Right cardiac atrium (tissue), 5 donors: ENCODE results near the gene NMNAT2. TPM values are rescaled to one million over a fixed set of nuclear protein-coding genes. Genes with fewer than 3 reads are reported as not detected.
A peak's percentile ranks its signal among the peaks of the same experiment; 100 is the strongest.

ENCODE experiments used
- ATAC-seq, 2 donors: fragments of 200-7000 bp; cut with Tn5 transposase; one replicate each; pipeline versions ENCODE4 v1.8.0 to v1.9.1; 2020; ENCODE audit warnings: moderate library complexity in 2 of 2, mild to moderate bottlenecking in 1 of 2
- DNase-seq, 3 donors: peaks; one replicate each; pipeline ENCODE4 v3.0.0-alpha.2; 2020
- H3K27ac ChIP-seq: one replicate; pipeline ENCODE4 v1.5.1; 2013; ENCODE audit warnings: mild to moderate bottlenecking, low read length, control low read depth, moderate library complexity
- H3K27me3 ChIP-seq: one replicate; pipeline ENCODE4 v1.6.1; 2013; ENCODE audit not compliant: control insufficient read depth, insufficient read depth
- H3K4me1 ChIP-seq: one replicate; pipeline ENCODE4 v1.6.1; 2013; ENCODE audit warnings: low read length; ENCODE audit not compliant: control insufficient read depth, insufficient read depth
- H3K4me3 ChIP-seq: one replicate; pipeline ENCODE4 v1.5.1; 2013; ENCODE audit warnings: low read length, control low read depth
- H3K9me3 ChIP-seq: one replicate; pipeline ENCODE4 v1.6.1; 2013; ENCODE audit warnings: low read length; ENCODE audit not compliant: control insufficient read depth
- WGBS: extraction: QIAGEN DNeasy Blood & Tissue Kit; methylation state at CpG from one replicate; pipeline ENCODE4 v1.1.7; 2013; 5-methylcytosine and 5-hydroxymethylcytosine counted together
- intact Hi-C, 4 donors: fragments of 100-400 bp; cut with DNase I; formaldehyde crosslinking; loops; one replicate each; pipeline versions ENCODE4 v1.11.0 to v1.14.0; 2022 to 2023
- polyA plus RNA-seq: library from polyadenylated mRNA; stranded (reverse); fragments of 200-250 nt; gene quantifications from one replicate; pipeline ENCODE4 v1.2.3, GENCODE V29; 2013
- total RNA-seq, 4 donors: library from RNA; stranded (reverse); fragmentation: NEBNext Ultra II Directional; extraction: Animal tissue kit (Norgen Biotek cat#: 25700); gene quantifications; one replicate each; pipeline ENCODE4 v1.2.1, GENCODE V29; 2021
- donor health status: healthy with polysubstance abuse.
- donor health status: DM: no; HTN: yes; CAD: no.
- donor health status: DM: no; HTN: no; CAD: no.
- donor health status: DM: no; HTN: yes; CAD: no; lungs with severe emphysema.
- donor health status: DM: yes; HTN: yes; CAD: no.

The NMNAT2 gene
- total and polyA plus RNA-seq, 5 donors = 14.1 to 80.6 (median 39.7) TPM

GRCh38 chr1:183365676-183366075 is 52.5 kb downstream of the NMNAT2 start:
- intact Hi-C loops = no loop called here
- Histone ChIP-seq H3K9me3 (no peaks in the 10 kb centered on the region), H3K4me1 (no peaks in the 10 kb centered on the region), H3K27me3 (no peaks in the 10 kb centered on the region), H3K27ac (peak overlapping the region; percentile 71), H3K4me3 (no peak overlapping the region)
- DNase-seq (peak in 2 of 3 donors; percentile 18 to 73), ATAC-seq (peak; percentile 65 to 68)
- 20% methylated on average over 2 of the region's 2 CpGs for WGBS

GRCh38 chr1:183365093-183365492 is 53.1 kb downstream of the NMNAT2 start:
- peak overlapping the region; percentile 61 for H3K27ac ChIP-seq
- no peaks in the 10 kb centered on the region for H3K4me1 ChIP-seq
- no peaks in the 10 kb centered on the region for H3K27me3 ChIP-seq
- no peaks in the 10 kb centered on the region for H3K9me3 ChIP-seq
- no peak for DNase-seq
- no peak for ATAC-seq
- 72% methylated on average over 4 of the region's 4 CpGs for WGBS
- no peak overlapping the region for H3K4me3 ChIP-seq
- intact Hi-C loops = no loop called here

DNA sequence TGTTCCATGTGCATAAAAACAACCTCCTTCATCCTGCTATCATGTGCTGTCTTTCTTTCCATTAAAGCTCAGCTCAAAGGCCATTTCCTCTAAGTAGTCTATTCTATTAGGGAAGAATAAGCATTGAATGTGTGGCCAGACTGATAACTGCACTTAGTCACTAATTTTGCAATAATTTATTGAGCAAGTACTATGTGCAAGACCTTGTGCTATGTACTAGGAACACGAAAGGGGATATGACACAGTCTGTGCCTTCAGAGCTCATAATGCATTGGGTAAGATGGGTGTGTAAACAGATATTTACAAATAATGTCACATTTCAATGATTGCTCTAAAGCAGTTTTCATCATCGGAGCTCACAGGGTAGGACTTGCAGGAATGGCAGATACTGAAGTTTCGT is 54.2 kb downstream of the NMNAT2 start:
- no peak for DNase-seq
- H3K27me3 ChIP-seq = no peaks in the 10 kb centered on the region
- no peaks in the 10 kb centered on the region for H3K9me3 ChIP-seq
- no peak overlapping the region for H3K4me3 ChIP-seq
- intact Hi-C loops = no loop called here
- no peak overlapping the region for H3K27ac ChIP-seq
- no peaks in the 10 kb centered on the region for H3K4me1 ChIP-seq
- ATAC-seq = peak in 1 of 2 donors; percentile 35
- WGBS = 93% methylated on average over 3 of the region's 3 CpGs

GRCh38 chr1:183361081-183361480 is 57.1 kb downstream of the NMNAT2 start:
- peaks cover 3% of the 10 kb centered on the region for H3K4me1 ChIP-seq
- WGBS = 68% methylated on average over 4 of the region's 4 CpGs
- ATAC-seq = no peak

GRCh38 chr1:183360473-183360872 is 57.7 kb downstream of the NMNAT2 start:
- peaks cover 3% of the 10 kb centered on the region for H3K4me1 ChIP-seq
- H3K27me3 ChIP-seq = no peaks in the 10 kb centered on the region
- H3K4me3 ChIP-seq = no peak overlapping the region
- H3K9me3 ChIP-seq = no peaks in the 10 kb centered on the region
- ATAC-seq (no peak), DNase-seq (no peak)
- intact Hi-C loops = no loop called here
- H3K27ac ChIP-seq = no peak overlapping the region
- WGBS = 58% methylated on average over 5 of the region's 5 CpGs

More at GRCh38 chr1:183361081-183361480, 57.1 kb downstream of the NMNAT2 start:
- no peak overlapping the region for H3K27ac ChIP-seq
- intact Hi-C loops = no loop called here
- no peak overlapping the region for H3K4me3 ChIP-seq
- no peak for DNase-seq
- H3K27me3 ChIP-seq = no peaks in the 10 kb centered on the region
- no peaks in the 10 kb centered on the region for H3K9me3 ChIP-seq

- H3K27ac ChIP-seq = peak overlapping the region; percentile 90
- H3K9me3 ChIP-seq = no peaks in the 10 kb centered on the region
- WGBS = 68% methylated on average over 6 of the region's 6 CpGs
- H3K27me3 ChIP-seq = no peaks in the 10 kb centered on the region
- H3K4me3 ChIP-seq = no peak overlapping the region
- H3K4me1 ChIP-seq = peaks cover 3% of the 10 kb centered on the region
- intact Hi-C loops = no loop called here
- no peak for DNase-seq
- peak in 1 of 2 donors; percentile 32 for ATAC-seq
Measured at GRCh38 chr1:183356534-183357182, 61.5 kb downstream of the NMNAT2 start.

DNA sequence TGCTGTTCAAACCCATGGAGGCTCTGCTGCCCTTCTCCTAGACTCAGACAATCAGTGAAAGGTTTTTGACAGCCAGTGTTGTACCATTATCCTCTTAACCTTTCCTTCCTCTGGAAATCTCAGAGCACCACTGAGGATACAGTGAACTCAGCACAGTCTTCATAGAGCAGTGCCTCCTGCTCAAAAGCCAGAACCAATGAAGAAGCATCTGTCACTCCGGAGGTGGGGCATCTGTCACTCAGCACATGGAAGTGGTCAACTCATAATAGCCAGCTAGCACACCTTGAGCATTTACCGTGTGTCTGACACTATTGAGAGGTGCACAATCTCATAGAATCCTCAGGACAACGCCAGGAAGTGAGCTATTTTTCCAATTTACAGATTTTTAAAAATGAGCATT is 62.4 kb downstream of the NMNAT2 start:
- ATAC-seq (peak in 1 of 2 donors; percentile 55), DNase-seq (no peak)
- WGBS = 67% methylated on average over 3 of the region's 3 CpGs
- intact Hi-C loops = no loop called here
- Histone ChIP-seq H3K27ac (peak overlapping the region; percentile 90), H3K4me1 (peaks cover 3% of the 10 kb centered on the region), H3K27me3 (no peaks in the 10 kb centered on the region), H3K9me3 (no peaks in the 10 kb centered on the region), H3K4me3 (no peak overlapping the region)

GRCh38 chr1:183355181-183355580 is 63.0 kb downstream of the NMNAT2 start:
- no peak for DNase-seq
- Histone ChIP-seq H3K27ac (peak overlapping the region; percentile 90), H3K27me3 (no peaks in the 10 kb centered on the region), H3K4me1 (peaks cover 3% of the 10 kb centered on the region), H3K9me3 (no peaks in the 10 kb centered on the region), H3K4me3 (no peak overlapping the region)
- no peak for ATAC-seq
- intact Hi-C loops = no loop called here
- WGBS = 86% methylated on average over 6 of the region's 6 CpGs

- Histone ChIP-seq H3K27me3 (no peaks in the 10 kb centered on the region), H3K9me3 (no peaks in the 10 kb centered on the region), H3K4me1 (peaks cover 9% of the 10 kb centered on the region), H3K27ac (no peak overlapping the region), H3K4me3 (no peak overlapping the region)
- ATAC-seq (no peak), DNase-seq (no peak)
- 68% methylated on average over 1 of the region's 1 CpG for WGBS
- intact Hi-C loops = no loop called here
Measured at GRCh38 chr1:183353597-183353996, 64.6 kb downstream of the NMNAT2 start.

DNA sequence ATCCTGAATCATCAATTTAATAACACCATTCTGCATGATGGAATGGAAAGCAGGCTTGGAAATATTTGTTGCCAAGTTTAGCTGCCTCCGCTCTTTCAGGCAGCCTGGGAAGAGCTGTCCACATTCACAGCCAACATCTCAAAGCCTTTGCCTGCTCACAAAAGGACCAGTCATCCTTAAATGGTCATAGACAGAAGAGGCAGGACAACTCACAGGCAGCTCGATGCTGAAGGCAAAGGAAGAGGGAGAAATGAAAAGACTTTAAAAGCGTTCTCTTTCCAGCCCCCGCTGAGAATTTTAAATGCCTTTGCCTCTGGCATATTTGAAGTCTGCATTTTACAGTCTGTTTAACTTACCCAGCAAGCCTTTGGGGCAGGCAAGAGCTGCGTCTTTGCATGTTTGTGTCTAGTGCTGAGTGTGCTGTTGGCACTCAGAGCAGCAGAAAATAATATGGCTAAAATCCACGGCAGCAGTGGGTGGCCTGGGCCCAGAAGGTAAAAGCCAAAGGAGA is 68.9 kb downstream of the NMNAT2 start:
- intact Hi-C loops = no loop called here
- peak; percentile 85 to 89 for ATAC-seq
- Histone ChIP-seq H3K27ac (peak overlapping the region; percentile 81), H3K9me3 (no peaks in the 10 kb centered on the region), H3K27me3 (no peaks in the 10 kb centered on the region), H3K4me3 (no peak overlapping the region), H3K4me1 (peaks cover 7% of the 10 kb centered on the region)
- WGBS = 22% methylated on average over 6 of the region's 6 CpGs
- DNase-seq = peak in 2 of 3 donors; percentile 22 to 60

DNA sequence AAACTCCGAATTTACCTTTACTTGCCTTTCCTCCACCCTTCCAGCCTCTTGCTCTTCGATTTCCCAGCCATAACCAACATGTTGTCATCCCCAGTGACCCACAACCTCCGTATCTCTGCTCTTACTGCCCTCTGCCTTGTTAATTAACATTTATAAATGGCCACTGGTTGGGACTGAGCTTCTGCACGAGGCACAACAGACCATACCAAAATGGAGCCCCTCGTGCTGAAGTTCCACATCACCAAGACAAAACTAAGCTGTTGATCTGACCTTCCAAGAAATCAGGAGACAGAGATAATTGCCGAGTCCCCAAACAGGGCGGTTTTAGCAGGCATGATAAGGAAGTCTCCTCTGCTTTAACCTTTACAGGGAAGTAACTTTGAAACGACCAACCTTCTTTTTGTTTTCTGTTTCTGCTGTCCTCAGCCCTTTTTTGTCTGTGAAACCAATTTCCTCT is 71.9 kb downstream of the NMNAT2 start:
- 29% methylated on average over 8 of the region's 8 CpGs for WGBS
- Histone ChIP-seq H3K27me3 (no peaks in the 10 kb centered on the region), H3K9me3 (no peaks in the 10 kb centered on the region), H3K4me3 (no peak overlapping the region), H3K27ac (peak overlapping the region; percentile 64), H3K4me1 (peaks cover 7% of the 10 kb centered on the region)
- intact Hi-C loops = no loop called here
- ATAC-seq (no peak), DNase-seq (no peak)
